ENCODE measurements around the gene WNT9A. TPM values are rescaled to one million over a fixed set of nuclear protein-coding genes. Genes with fewer than 3 reads are reported as not detected.

WNT9A gene
- total and polyA plus RNA-seq, 5 donors = 0.60 to 1.8 (median 0.71) TPM

GRCh38 chr1:227869851-227870305, 77.9 kb downstream of the WNT9A start:
- H3K4me3 ChIP-seq (ENCODE audit: low read length) = no peak overlapping the region
- H3K9me3 ChIP-seq (ENCODE audit: control insufficient read depth, low read length) = no peaks in the 10 kb centered on the region
- no peaks in the 10 kb centered on the region for H3K4me1 ChIP-seq (ENCODE audit: control insufficient read depth, insufficient read depth, low read length)
- DNase-seq (no peak), ATAC-seq (no peak)
- H3K27me3 ChIP-seq (ENCODE audit: control insufficient read depth, insufficient read depth) = no peaks in the 10 kb centered on the region
- intact Hi-C loops (cut with DNase I) = no loop called here
- H3K27ac ChIP-seq (ENCODE audit: low read length) = no peak overlapping the region
- WGBS = 61% methylated on average over 5 of the region's 5 CpGs

DNA sequence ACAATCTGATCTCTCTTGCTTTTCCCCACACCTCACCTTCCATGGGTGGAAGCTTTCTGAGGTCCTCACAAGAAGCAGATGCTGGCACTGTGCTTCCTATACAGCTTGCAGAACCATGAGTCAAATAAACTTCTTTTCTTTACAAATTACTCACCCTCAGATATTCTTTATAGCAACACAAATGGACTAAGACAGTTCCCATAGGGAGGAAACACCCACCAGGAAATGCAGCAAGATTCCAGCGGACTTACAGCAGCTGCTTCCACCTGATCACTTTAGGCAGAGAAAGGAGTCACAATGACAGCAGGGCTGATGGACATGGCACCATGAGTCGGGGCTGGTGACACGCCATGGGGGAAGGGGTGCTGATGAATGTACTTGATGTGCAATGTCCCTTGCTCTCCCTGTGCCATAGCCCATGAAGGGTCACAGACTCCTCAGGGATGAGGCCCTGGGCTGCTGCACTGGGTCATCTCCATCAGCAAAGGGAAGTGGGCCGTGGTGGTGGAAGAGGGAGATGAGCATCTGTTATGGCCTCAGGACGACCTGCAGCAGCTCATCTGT, 78.4 kb downstream of the WNT9A start:
- Histone ChIP-seq H3K4me1 (ENCODE audit: control insufficient read depth, insufficient read depth, low read length) (no peaks in the 10 kb centered on the region), H3K9me3 (ENCODE audit: control insufficient read depth, low read length) (no peaks in the 10 kb centered on the region), H3K4me3 (ENCODE audit: low read length) (no peak overlapping the region), H3K27me3 (ENCODE audit: control insufficient read depth, insufficient read depth) (no peaks in the 10 kb centered on the region), H3K27ac (ENCODE audit: low read length) (no peak overlapping the region)
- DNase-seq (no peak), ATAC-seq (no peak)
- 52% methylated on average over 5 of the region's 5 CpGs for WGBS
- intact Hi-C loops (cut with DNase I) = no loop called here

Small RNAs within 50 kb of the gene (microRNA-seq; reads per million reads assigned to microRNA genes)
- 0 reads per million in 2 donors for gene MIR5008

Other genes with a start within 250 kb of the WNT9A start
- 10 to 100 TPM in 1 of 4 donors, 1 to 10 TPM in 3; 7.7 to 11.5 (median 8.9) TPM for gene JMJD4, start 212.6 kb downstream of the WNT9A start, total RNA-seq
- 9.5 TPM for gene JMJD4, start 212.6 kb downstream of the WNT9A start, polyA plus RNA-seq
- 10 to 100 TPM; 61.6 to 91.8 (median 65.5) TPM for gene SNAP47, start 212.5 kb downstream of the WNT9A start, total RNA-seq
- 43.1 TPM for gene SNAP47, start 212.5 kb downstream of the WNT9A start, polyA plus RNA-seq
- gene PRSS38, start 132.3 kb downstream of the WNT9A start, total RNA-seq = not detected
- gene PRSS38, start 132.3 kb downstream of the WNT9A start, polyA plus RNA-seq = not detected
- gene WNT3A, start 59.1 kb upstream of the WNT9A start, total RNA-seq = not detected
- gene WNT3A, start 59.1 kb upstream of the WNT9A start, polyA plus RNA-seq = not detected
- 100 to 1,000 TPM; 299 to 395 (median 364) TPM for gene ARF1, start 134.8 kb upstream of the WNT9A start, total RNA-seq
- 340 TPM for gene ARF1, start 134.8 kb upstream of the WNT9A start, polyA plus RNA-seq
- gene C1orf35, start 155.4 kb upstream of the WNT9A start, total RNA-seq = 1 to 10 TPM; 6.3 to 8.6 (median 7.4) TPM
- gene C1orf35, start 155.4 kb upstream of the WNT9A start, polyA plus RNA-seq = 7.9 TPM
- gene MRPL55, start 161.4 kb upstream of the WNT9A start, total RNA-seq = 10 to 100 TPM; 51.6 to 56.5 (median 52.8) TPM
- 103 TPM for gene MRPL55, start 161.4 kb upstream of the WNT9A start, polyA plus RNA-seq
- 100 to 1,000 TPM; 151 to 202 (median 169) TPM for gene GUK1, start 192.3 kb upstream of the WNT9A start, total RNA-seq
- 315 TPM for gene GUK1, start 192.3 kb upstream of the WNT9A start, polyA plus RNA-seq
- gene GJC2, start 202.0 kb upstream of the WNT9A start, total RNA-seq = 1 to 10 TPM; 1.2 to 2.2 (median 1.7) TPM
- 1.3 TPM for gene GJC2, start 202.0 kb upstream of the WNT9A start, polyA plus RNA-seq
- 10 to 100 TPM in 2 of 4 donors, 1 to 10 TPM in 2; 8.3 to 12.0 (median 10.3) TPM for gene IBA57, start 217.9 kb upstream of the WNT9A start, total RNA-seq
- 4.5 TPM for gene IBA57, start 217.9 kb upstream of the WNT9A start, polyA plus RNA-seq

Measured in right cardiac atrium (tissue), 5 donors.